GM21526 (cell line): ENCODE results near the gene AGFG2.

Source experiments
- ATAC-seq: cut with Tn5 transposase; IDR thresholded peaks from one replicate; pipeline ENCODE4 v1.9.1; 2021; ENCODE audit warnings: moderate library complexity; ENCODE audit not compliant: unreplicated experiment, low FRiP score

The AGFG2 gene

DNA sequence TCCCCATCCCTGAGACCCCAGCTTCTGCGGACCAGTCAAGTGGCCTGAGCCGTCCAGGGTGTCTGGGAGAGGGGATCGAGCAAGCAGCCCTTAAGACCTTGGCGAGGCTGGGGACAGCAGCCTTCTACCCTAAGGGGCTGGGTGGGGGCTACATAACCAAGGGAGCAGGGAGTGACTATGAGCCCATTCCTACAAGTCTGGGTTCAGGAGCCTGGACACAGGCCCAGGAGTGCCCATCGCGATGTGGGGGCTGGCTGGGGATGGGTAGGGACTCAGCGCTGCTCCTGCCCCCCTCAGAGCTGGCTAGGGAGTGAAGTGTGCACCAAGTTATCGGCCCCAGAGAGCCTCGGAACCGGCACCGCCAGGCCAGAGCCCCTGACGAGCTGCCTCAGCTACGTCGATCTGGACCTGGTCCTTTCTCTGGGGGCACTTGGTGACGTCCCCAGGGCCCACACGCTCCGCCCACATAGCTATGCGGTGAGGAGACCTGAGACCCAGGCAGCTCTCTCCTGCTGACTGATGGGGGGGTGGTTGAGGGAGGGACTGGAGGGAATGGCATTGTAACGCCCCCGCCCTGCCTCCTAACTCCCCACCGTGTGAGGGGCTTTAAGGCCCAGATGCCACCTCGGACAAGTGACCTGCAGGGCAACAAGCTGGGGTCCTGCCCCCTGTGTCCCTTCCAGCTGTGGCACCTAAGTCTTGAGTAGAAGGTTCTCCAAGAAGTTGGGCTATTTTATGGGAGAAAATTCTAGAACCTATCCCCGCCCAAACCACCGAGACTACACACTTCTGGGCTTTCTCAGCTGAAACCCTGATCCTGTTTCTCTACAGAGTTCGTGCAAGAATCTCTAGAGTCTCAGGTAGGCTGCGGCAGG, 32.2 kb downstream of the AGFG2 start:
- ATAC-seq, result no peak

DNA sequence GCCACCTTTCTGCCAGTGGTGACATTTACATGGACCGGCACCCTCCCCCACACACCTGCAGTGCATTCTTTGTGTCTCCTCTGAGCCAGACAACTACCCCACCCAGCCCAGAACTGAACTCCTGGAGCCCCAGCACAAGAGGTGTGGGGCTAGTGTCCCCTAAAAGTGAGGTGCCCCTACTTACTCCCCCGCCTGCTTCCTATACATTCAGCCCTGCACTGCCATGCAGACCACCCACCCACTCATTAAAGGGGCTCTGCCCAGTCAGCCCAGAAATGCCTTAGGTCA, 32.8 kb downstream of the AGFG2 start:
- ATAC-seq, result no peak

DNA sequence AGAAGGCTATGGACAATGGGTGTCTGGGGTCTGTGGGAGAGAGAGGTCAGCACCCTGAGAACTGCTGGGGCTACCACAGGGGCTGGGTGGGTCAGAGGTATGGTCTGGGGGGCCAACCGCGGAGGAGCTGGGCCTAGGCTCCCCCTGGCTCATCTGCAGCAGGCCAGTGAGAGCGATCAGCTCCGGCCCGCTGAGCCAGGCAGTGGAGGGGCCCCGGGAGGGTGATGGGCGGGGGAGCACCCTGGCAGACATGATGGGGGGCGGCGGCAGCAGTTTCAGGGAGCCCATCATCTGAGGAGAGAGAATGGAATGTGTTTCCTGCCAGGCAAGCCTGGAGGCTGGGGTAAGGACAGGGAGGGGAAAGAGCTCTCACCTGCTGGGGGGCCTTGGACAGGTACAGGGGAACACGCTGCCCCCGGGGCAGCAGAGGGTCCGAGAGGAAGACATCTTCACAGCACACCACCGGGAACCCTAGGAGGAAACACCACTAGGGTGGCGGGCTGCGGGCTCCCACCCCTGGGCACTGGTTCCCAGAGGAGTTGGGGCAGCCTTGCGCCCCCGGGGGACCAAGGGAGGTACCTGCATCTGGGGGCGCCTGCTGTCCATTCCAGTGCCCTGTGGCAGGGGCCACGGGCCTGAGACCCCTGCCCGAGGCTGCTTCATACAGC, 33.4 kb downstream of the AGFG2 start:
- no peak for ATAC-seq

- no peak for ATAC-seq
Measured at GRCh38 chr7:100572949-100573675, 34.1 kb downstream of the AGFG2 start.

DNA sequence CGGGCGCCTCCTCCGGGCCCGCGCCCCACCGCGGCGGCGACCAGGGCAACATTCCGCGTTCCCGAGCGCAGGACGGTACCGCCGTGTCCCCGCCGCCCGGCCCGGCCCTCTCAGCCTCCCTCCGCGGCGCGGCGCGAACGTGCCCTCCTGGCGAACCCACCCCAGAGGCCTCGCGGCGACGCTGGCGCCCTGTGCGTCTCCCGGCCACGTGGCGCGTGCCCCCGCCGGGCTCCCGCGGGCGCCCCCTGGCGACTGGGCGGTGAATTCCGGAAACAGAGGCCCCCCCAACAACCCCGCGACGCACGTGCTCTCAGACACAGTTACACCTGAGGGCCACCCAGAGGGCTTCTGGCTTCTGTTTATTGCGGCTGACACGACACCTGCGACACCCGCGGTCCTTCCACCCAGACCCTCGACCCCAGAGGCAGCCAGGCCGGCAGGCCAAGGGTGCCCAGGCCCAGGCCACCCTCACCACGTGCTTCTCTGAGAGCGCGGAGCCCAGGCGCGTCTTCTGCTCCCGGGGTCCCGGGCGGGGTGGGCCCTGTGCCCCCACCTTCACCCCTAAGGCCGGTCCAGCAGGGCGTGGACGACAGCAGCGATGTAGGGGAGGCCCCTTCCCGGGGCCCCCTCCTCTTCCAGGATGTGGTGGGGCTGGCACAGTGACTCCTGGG, 34.8 kb downstream of the AGFG2 start, which contains the start of gene SAP25:
Gene SAP25 (minus strand): TSS at position 210 of the 671 bp plus-strand sequence. CDS start 158 bp downstream, at position 52.
- ATAC-seq, result no peak

DNA sequence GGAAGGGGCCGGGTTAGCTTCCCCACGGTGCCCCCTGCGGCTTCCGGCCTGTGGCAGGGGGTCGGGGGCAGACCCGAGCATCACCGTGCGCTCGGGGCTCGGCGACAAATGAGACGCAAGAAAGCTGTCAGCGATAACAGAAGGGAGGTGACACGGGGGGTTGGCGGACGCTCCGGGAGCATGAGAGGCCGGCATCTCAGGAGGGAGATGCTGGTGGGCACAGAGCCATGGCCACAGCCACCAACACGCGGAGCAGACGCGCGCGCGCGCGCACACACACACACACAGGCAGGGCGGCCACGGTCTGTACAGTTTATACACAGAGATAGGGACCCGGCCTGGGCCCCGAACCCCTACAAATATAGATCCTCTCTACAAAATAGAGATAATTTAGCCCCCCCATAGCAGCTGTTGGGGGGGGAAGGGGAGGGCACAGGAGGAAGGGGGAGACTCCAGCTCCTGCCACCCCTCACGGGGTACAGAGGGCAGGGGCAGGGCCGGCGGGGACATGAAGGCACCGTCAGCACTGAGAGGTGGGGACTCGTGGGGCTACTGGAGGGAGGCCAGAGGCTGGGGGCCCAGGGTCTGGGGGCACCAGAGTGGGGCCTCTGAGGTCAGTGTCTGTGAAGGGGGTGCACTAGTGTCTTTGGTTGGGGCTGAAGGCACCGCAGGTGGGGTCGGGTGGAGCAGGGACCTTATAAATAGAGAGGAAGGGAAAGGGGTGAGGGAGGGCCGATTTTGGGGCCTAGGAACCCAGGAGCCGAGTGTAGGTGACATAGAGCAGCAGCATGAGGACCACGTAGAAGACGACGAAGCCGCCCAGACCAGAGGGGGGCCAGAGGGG, 35.6 kb downstream of the AGFG2 start:
- no peak for ATAC-seq

GRCh38 chr7:100575206-100575631, 36.2 kb downstream of the AGFG2 start:
- no peak for ATAC-seq

DNA sequence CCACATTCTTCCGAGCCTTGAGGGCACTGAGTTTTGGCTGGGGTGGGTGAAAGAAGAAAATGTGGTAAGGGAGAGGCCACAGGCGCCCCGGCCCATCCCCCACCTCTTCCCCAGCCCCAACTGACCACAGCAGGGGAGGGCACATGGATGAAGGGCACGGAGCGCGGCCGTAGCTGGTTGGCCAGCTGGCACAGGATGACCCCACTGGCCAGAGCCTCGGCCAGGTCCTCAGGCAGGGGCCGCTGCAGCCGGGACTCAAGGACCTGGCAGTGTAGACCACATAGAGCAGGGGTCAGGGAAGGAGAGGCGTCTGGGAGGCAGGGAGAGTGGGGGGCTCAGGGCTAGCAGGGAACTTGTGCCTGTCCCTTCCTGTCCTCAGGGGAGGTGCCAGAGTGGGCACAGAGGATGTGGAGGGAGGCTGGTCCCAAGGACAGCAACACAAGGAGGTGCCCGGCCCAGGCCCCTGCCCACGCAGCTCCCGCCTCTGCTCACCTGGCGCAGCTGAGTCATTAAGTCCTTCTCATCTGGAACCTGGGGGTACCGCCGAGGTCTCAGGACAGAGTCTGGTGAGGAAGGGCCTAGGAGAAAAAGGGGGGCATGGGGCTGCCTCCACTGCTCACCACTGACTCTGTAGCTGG, 36.9 kb downstream of the AGFG2 start:
- no peak for ATAC-seq

DNA sequence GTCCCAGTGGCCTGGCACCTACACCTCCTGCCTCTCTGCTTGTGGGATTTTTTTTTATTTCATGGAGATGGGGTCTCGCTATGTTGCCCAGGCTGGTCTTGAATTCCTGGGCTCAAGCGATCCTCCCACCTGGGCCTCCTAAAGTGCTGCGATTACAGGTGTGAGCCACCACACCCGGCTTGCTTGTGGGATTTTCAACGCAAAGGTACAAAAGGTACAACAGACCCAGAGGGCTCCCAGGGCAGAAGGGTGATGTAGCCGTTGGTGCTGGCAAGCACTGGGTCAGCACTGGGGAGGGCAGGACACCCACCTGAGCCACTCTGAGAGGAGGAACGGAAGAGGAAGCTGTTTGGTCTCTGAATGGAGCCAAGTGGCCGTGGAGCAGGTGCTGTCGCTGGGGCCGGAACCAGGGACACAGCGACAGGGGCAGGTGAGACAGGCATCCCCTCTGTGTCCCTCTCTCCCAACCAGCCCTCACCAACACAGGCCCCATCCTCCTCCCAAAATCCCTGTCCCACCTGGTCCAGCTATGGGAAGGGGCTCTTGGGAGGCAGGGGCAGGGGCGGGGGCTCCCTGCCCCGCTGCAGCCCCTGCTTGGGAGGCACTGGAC, 37.5 kb downstream of the AGFG2 start:
- ATAC-seq, result no peak

GRCh38 chr7:100577103-100577502, 38.1 kb downstream of the AGFG2 start:
- no peak for ATAC-seq

DNA sequence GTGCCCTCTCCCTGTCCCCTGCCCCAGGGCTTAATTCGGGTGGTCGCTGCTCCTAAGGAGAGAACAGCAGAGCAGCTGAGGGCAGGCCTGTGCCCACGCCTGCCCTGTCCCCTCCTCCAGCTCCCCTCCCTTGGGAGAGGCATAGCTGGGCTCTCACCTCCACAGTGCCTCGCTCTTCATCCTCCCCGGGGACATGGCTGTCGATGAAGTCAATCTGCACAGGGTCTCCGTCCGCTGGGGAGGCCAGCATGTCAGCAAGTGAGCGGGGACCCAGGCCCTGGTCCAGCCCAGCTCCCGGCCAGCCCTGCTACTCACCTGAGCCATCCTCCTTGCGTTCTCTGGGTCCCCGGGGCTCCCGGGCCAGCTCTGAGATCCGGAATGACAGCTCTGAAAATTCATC, 38.5 kb downstream of the AGFG2 start:
- ATAC-seq, result no peak

DNA sequence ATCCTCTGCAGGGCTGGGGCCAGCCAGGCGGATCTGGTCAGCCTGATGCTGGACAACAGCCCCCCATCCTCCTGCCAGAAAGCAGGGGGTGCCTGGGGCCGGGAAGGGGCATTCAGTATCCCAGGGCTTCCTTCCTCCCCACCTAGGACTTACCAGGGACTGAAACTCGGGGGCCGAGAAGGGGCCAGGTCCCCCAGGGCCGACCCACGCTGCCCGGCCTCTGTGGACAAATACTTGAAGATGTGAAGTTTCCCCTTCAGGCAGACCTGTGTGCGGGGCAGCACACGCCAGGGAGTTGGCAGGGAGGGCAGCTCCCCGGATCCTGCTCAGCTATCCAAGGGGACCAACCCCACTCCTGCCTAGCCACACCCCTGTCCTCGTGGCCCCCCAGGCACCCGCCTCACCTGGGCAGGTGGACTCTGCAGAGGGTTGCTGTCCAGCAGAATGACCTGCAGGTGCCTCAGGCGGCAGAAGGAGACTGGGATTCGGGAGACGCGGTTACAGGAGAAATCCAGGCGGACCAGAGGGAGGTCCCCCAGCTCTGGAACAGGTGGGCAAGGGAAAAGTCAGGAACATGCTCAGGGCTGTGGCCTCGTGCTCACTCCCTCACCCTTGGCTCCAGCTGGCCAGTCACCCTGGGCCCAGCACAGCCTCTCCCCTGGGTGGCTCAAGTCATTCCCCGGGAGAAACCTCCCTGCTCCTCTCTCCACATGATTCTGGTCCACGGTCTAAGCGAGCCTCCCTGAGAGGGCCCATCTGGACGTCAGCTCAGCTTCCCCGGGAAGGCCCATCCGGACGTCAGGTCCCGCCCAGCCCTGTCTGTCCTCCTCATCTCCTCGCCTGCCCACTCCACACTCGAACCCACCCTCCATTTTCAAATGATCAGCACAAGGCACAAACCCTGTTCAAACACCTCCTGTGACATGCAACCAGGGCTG, 39.5 kb downstream of the AGFG2 start:
- ATAC-seq, result no peak

DNA sequence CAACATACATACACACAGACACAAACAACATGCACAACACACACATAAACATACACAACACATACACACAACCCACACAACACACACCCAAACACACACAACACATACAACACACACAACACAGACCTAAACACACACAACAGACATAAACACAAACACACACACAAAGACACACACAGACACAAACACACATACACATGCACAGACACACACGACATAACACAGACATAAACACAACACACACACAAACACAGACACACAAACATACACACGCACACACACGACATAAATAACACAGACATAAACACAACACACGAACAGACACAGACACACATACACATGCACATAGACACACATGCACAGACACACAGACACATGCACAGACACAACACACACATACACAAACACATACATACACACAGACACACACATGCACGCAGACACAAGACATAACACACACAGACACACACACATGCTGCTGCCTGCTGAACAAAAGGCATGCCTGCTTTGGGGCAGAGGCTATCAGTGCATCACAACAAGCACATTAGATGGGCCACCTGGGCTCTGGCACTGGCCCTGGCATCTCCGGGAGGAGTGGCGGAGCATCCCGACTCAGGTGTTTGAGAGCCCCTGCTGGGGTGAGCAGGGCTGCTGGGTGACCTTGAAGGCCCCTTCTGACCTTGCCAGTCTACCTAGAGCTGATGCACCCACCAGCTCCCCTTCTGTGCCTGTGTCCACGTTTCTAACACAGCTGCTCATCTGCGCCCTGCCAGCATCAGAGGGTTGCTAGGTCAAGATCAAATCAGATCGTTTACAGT, 41.7 kb downstream of the AGFG2 start:
- ATAC-seq, result no peak

- no peak for ATAC-seq
Measured at GRCh38 chr7:100582041-100582579, 43.1 kb downstream of the AGFG2 start.

DNA sequence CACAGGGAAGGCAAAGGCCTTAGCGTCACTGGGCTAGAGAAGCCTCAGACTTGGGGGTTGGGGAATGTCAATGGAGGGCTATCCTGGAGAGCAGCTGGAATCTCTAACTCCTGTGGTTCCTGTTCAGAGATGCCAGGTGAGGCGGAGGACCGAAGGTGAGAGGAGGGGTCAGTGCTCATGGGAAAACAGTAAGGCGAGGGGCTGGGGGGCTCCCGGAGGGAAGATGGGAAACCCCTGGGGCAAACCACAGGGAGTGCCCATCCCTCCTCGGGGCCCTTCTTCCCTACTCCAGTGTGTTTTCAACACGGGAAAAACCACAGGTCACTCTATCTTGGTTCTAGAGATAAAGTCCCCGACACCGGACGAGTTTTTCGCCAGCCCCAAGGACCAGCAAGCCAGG, 43.6 kb downstream of the AGFG2 start:
- no peak for ATAC-seq

DNA sequence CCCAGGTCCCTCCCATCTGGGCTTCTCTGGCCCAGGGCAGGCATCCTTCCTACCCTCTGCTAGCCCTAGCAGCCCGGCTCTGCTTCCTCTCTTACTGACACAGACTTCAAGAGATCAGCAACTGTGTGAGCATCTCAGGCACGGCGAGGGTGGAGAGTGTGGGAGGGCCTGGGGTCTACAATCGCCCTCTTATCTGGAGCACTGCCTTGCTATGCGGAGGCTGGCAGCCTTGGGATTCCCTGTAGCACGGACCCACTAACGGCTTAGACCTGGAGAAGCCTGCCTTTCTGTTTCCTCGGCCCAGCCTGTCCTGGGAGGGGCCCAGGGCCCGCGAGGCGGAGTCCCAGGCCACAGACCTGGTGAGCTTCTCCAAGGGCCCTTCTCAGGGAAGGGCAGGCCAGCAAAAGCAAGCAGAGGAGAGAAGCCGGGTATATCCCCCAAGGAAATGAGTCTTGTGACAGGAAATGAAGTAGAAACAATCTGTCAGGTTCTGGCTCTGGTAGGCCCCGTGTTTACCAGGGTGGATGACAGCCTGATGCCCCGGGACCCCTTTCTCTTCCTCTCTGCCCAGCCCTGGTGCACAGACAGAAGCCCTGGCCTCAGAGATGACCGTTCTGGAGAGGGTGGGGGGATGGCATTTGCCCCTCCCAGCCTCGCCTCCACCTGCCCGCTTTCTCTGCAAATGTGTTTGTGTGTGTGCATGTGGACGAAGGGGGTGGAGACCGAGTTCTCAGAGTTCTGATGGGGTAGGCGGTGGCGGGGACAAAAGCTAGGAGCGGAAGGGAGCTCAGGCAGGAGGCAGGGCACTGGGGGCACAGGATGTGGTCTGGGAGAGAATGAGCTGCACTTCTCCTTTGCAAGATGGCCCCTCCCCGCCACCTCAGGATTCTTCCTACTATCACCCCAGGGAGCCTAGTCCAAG, 44.4 kb downstream of the AGFG2 start:
- no peak for ATAC-seq
